SK-N-DZ (cell line): ENCODE results near the gene TAF11L13.

Experiments used
- DNase-seq: peaks from one replicate; pipeline ENCODE4 v3.0.0-alpha.2; 2015; ENCODE audit warnings: low spot score
- small RNA-seq, 2 experiments: library from RNA; depleted of rRNA; stranded (forward); fragments of <200 nt; gene quantifications; one replicate each; pipeline ENCODE3, GENCODE V24; 2014

TAF11L13 gene

DNA sequence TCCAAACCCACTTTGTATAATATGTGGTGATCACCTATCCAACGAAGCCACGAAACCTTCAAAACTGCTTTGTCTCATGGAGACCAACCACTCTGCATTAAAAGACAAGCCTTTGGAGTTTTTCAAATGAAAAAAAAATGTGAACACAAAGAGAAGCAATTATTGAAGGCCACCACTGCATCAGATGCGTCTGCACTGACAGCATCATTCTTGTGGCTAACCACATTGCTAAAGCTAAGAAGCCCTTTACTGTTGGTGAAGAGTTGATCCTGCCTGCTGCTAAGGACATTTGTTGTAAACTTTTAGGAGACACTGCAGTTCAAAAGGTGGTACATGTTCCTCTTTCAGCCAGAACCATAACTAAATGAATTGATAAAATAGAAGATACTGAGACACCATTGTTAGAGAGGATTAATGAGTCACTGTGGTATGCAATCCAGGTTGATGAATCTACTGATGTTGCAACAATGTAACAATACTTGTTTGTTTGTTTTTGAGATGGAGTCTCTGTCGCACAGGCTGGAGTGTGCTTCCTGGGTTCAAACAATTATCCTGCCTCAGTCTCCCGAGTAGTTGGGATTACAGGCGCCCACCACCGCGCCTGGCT lies 47.8 kb downstream of the TAF11L13 start:
- DNase-seq, result no peak

DNA sequence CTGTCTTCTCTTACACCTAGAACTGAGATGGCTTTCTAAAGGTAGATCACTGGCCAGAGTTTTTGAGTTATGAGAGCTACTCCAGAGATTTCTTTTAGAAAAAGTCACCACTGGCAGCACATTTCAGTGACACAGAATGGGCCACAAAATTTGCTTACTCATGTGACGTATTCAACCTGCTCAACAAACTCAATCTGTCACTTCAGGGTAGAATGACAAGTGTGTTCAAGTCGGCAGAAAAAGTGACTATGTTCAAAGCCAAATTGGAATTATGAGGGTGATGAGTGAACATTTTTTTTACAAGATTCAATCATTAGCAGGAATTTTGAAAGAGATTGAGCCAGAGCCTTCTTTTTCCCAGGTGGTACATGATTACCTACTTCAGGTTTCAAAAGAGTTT lies 48.8 kb downstream of the TAF11L13 start:
- DNase-seq, result no peak

Small RNA genes lying within 50 kb of the gene (small RNA-seq; reads per million reads assigned to genes)
- gene AC233724.1, result 0 to 0.03 reads per million in 2 experiments
- 0 reads per million in 2 experiments for gene AC233724.12
- gene AC233724.2, result 0 reads per million in 2 experiments
- 0 reads per million in 2 experiments for gene AC233724.3
- 0 reads per million in 2 experiments for gene AC233724.4
- 0 reads per million in 2 experiments for gene AC233724.6
- 0 reads per million in 2 experiments for gene AC233724.7
